ENCODE measurements around the gene SHROOM3.
"Not testable (repeated sequence)": the region's sequence is repeated elsewhere in the genome, so short reads cannot be mapped to it uniquely, and the experiment has no call there.

Gene SHROOM3

DNA sequence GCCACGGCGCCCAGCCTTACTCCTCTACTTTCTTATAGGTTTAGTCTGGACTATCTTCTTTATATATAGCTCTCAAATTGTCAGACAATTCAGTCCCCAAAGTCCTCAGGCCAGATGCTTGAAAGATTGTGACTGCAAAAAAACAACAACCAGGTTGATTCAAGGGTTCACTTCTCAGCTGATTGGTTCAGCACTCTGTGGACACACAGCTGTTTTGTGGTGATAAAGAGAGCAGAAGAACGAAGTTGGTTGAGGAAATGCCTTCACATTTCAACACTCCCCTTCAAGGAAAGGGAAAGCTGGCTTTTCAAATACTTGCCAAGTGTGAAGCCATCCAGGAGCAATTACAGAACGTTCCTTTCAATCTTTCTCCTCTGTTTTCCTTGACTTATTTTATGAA is 166.8 kb downstream of the SHROOM3 start:
- DNase-seq, result no peak

DNA sequence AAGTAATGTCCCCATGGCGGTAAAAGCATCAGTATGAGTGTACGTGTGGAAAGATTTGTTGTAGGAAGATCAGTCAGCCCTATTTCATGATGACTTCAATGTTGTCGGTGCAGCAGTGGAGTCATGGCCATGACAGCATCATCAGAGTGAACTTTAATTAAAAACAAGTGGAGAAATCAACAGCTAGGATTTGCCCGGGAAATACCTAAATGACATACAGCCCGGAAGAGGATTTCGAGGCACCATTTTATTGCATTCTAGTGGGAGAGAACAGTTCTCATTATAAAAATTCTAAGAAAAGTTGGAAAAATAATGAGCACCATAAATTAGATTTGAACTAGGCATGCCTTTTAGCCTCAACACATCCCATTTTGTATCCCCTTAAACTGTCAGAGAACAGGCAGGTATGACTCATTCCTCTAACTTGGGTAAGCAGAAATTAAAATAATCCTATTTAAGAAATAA is 170.1 kb downstream of the SHROOM3 start:
- no peak for DNase-seq

DNA sequence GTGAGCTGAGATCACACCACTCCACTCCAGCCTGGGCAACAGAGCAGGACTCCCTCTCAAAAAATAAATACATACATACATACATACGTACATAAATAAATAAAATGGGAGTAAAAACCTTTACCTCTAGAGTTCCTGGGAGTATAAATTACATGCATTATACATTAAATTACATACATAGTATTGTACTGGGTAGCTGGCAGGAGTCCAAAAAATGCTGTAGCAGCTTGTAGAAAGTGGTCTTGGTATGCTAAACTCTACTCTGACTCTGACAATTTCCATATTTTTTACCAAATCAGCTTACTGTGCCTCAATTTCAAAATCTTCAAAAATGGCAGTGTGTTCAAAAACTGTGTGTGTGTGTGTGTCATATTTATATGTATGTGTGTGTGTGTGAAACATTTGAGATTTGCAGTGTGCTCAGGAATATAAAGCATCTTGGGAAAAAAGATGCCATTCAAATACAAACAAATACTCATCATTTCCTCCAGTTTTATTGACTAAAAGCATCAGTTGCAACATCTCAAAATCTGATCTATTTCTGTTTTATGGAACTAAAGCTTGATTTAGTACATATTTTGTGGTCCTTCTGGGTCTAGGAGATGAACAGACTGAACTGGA is 171.7 kb downstream of the SHROOM3 start:
- no peak for DNase-seq

DNA sequence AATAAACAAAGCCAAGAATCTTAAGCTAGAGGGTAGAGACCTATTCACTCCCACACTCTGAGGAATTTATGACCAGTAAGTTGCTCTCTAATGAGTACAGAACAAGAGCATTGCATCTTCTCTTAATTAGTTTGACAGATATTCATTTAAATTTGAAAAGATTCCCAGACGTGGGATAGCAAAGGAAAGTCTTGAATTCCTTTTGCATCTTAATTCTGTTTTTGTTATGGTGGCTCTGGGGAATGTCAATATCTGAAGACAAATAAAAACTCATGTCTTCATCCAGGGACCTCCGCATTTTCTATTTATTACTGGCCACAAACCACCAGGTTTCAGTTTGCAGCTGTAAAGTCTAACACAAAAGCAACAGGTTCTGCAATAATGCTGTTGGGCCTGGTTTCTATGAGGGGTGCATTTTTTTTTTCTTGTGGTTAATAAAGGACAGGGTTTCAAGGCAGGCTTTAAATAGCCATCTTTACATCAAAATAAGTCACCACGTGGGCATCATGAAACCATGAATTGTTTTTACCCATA is 172.3 kb downstream of the SHROOM3 start:
- no peak for DNase-seq

DNA sequence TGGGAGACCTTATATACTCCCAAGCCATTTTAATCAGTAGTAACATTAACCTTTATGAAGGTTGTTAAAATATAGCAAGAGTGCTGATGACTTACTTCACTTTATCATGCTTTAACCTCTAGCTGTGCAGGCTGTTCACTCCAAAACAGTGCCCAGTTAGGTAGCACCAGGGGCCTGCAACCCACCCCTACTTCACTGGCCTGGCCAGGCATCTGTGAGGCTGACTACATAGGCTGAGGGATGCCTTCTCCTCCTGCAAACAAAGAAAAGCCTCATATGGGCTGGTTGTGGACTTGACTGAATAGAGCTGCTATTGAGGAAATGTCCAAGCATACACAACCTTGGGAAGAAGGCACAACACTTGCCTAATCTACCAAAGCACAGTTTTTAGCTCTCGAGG is 172.8 kb downstream of the SHROOM3 start:
- DNase-seq, result no peak

DNA sequence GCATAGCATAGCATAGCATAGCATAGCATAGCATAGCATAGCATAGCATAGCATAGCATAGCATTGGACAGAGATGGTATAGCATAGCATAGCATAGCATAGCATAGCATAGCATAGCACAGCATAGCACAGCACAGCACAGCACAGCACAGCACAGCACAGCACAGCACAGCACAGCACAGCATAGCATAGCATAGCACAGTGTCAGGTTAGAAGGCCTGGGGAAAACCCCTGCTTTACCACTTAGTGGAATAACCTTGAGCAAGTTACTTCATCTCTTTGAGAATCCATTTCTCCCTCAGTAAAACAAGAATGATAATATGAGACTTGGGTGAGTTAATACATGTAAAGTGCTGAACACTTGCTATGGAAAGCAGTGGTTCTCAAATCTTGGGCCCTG is 173.5 kb downstream of the SHROOM3 start:
- DNase-seq, result not testable (repeated sequence)

DNA sequence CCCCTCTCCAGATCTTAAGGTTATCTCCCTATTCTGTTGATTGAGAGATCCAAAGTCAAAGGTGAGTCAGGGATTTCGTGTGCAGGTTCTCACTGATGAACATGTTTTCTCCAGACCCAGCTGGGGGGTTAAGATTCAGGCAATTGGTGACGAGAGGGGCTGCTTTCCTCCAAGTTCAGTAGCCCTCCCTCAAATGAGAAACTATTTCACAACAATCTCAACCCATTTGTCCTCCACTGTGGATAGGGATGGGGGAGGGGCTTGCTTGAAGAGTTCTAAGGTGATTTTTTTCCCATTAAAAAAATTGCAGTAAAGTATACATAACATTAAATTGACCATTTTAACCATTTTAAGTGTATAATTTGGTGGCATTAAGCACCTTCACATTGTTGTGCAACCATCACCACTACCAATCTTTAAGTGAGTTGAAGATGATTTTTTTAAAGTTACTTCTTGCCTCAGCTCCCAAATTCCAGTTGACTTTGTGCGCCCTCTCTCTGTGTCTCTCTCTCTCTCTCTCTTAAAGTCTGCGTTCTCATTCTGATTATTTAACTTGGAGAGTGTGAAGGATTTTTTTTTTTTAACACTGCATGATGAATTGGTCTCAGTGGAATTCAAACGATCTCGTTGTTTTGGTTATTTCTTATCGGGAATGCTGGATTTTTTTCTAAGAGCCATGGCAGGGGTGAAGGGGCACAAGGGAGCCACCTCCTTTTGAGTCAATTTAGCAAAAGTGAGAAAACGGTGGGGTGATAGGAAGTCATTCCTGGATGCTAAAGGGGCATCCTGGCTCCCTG is 175.9 kb downstream of the SHROOM3 start:
- no peak for DNase-seq

DNA sequence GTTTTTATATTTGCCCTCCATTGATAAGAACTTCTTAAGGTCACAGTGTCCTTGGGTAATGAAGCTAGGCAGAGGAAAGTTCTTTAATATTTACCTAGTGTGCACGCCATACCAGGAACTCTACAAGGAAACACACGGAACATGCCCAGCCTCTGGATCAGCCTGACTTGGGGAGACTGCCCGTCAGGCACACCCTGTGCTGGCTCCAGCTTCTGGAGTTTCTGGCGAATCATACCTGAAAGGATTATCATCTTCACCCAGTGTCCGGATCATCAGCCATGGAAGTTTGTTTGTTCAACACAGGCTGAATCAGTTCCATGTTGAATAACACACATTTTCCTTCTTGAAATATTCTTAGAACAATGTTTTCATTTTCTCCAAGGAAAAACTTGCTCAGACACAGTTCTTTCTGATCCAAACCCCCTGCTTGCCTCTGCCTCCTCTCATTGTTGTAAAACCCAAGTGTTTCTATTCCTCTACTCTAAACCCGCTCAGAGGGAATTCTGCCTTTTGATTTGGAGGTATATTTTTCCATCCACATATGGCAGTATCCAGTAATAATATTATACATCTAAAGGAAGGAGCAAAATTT is 176.7 kb downstream of the SHROOM3 start:
- DNase-seq, result no peak

DNA sequence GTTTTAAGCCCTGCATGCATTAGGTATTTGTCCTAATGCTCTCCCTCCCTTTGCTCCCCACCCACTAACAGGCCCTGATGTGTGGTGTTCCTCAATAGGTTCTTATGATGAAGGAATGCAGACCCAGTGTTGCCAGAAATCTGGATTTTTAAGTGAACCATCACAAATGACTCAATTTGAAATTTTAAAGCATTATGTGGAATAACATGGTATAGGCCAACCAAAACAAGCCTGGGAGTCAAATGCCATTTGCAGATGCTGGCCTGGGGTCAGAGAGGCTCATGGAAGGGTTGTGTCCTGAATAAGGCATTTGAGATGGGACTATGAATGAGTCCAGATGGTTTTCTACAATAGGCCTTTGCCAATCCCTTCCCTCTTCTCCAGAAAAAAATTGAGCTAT is 179.6 kb downstream of the SHROOM3 start:
- DNase-seq, result no peak

DNA sequence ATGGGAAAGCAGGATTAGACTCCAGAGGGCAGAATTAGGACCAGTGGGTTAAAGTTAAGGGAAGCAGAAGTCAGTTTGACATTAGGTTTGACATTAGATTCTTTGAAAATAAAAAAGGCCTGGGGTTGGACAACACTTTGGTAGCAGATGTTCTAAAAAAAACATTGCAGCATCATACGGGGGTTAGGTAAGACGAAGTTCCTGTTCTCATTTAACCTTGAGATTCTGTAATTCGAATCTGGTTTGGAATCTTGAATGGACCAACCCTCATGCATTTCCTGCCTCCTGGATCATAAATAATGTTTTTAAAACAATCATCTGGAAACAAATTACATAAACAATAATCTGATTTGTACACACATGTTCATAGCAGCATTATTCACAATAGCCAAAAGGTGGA is 181.0 kb downstream of the SHROOM3 start:
- DNase-seq, result no peak

DNA sequence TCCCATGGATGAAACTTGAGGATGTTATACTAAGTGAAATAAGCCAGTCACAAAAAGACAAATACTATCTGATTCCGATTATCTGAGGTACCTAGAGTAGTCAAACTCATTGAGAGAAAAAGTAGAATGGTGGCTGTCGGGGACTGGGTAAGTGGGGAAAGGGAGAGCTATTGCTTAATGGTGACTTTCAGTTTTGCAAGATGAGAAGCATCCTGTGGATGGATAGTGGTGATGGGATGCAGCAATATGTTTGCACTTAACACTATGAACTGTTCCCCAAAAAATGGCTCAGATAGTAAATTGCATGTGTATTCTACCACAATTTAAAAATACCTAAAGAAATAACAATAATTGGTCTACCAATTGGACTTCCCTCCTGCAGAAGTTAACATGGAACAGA is 181.5 kb downstream of the SHROOM3 start:
- DNase-seq, result no peak

DNA sequence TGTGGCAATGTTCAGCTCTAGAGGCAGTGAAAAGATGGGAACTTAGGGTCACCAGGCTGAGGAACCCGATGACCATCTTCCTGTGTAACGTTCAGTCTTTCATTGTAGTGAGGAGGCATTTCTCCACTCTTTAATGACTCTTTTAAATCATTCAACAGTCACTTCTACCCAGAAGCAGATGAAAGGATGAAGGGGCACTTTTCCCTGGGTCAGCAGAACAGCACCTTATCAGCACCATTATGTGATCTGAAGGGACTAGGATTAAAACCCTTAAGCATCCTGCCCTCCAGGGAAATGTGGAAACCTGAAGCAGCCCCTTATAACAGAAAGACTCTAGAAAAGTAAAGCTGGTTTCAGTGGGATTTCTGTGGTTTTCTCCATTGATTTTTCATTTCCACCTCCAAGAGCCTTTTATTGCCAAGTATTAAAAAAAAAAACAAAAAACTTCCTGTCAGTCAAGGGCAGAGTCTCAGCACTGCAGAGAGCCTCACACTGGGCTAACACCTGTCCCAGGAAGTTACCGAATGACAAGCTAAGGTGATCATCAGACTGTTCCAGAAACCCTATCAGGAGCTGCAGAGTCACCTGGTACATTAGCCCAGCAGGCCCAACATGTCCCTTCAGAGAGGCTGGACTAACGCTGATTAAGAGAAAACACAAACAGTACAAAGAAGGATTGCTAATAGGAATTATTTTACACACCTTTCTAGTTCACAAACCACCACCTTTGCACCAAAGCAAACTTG is 185.9 kb downstream of the SHROOM3 start:
- no peak for DNase-seq

DNA sequence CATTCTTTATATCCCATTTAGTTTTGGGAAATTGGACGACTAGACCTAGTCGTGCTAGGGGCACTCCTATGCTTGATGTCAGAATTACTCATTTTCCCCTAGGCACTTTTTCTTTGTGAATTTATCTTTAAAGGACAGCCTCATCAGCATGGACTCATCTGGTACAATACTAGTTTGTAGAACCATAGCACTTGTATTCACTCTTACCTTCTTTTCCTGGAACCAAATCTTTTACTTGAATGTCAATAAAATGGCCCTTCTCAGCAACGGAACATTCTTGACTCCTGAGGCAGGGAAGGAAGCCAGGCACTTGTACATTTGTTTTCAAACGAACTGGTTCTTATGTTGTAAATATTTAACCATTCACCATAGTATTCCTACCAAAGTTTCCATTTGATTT is 187.1 kb downstream of the SHROOM3 start:
- DNase-seq, result no peak

DNA sequence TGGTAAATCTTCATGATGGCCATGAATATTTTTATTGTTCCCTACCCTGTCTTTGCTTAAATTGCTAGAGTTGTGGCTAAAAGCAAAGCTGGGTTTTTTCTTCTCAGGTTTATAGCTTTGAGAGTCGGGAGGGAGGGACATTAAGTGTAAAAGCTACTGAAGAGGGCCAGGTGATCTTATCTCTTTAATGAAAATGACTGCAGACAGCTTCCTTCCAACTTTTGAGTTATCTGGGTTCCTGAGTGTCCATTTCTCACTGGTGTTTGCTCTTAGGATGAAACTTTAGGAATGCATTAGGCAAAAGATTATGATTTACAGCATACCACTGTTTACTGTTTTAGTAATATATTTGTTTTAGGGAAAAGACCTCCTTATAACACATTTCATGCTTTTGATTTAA is 187.7 kb downstream of the SHROOM3 start:
- DNase-seq, result no peak

DNA sequence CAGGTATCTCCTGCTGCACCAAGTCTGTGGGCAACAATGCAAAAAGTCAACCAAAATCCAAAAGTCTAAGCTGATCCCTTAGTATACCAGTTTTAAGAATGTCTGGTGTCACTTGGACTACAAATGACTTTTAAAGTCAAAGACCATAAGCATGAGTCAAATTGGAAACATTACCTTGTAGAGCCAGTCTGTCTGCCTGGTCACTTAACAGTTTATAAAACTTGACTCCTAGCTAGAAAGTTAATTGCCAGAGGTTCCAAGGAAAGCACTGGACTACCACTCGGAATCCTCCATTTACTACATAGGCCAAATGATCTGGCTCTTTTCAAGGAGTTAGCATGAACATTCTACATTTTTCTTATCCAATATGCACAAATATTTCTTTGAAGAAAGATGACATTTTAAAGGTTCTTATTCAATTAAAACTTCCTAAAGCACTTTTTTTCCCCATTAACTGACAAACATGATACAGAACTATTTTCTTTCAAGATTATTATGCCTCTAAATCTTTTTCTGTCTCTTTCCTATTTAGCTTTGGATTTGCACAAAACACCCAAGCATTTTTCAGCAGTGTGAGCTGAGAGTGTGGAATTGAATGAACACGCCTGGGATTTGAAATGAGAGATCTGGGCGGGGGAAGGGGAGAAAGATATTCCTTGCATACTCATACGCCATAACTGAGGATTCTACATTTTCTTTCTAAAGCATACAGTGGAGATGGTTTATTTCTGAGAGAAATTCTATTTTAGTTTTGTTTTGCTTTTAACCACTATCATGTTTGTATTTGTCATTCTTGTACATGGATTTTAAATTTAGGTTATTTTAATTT is 188.4 kb downstream of the SHROOM3 start:
- no peak for DNase-seq

DNA sequence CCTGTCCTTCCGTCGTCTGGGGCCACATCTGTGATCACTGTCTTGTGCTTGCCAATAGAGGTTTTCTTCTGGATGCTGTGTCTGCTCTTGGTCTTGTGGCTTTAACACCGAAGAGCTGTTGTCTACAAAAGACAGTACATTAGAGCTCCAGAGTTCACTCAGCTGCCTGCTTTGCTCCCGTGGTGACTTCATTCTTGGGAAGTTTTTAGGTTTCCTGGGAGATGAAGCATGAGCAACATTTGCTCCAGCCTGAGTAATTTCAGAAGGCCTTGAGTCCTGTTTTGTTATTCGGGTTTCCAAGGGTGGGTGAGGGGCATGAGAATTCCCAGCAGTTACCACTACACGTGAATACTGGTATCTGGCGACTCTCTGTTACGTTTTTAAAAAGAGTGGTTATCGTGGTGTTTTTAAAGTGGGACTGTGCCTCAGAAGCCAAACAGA is 189.2 kb downstream of the SHROOM3 start:
- DNase-seq, result no peak

DNA sequence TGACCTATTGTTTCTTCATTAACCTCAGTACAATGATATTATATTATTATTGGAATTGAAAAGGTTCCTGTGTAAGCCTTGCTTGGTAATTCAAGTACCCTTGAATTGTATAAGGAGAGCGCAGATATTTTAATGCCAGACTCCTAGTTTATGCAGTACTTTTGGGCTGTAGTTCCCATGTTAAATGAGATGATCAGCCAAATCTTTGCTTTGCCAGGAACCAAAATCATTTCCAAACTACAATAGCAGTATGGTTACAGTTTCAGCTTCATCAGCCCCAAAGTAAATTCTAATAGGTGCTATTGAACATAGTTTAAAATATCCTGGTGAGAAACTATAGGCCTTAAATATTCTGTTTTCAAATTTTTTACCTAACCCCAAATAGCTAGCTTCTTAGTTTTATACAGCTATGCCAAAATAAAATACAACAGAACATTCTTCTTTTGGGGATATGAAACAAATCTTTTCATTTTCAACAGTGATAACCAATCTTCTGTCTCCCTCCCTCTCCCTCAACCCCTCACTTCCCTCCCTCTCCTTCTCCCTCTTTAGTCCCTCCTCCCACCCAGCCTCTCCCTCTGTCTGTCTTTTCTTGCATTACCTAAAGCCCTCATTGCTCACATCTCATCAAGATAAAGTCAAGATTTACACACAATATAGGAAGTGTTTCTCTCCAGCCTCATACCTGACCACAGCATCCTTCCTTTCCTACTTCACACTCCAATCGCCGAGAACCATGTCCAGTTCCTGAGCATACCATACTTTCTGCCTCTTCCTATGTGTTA is 190.1 kb downstream of the SHROOM3 start:
- no peak for DNase-seq

DNA sequence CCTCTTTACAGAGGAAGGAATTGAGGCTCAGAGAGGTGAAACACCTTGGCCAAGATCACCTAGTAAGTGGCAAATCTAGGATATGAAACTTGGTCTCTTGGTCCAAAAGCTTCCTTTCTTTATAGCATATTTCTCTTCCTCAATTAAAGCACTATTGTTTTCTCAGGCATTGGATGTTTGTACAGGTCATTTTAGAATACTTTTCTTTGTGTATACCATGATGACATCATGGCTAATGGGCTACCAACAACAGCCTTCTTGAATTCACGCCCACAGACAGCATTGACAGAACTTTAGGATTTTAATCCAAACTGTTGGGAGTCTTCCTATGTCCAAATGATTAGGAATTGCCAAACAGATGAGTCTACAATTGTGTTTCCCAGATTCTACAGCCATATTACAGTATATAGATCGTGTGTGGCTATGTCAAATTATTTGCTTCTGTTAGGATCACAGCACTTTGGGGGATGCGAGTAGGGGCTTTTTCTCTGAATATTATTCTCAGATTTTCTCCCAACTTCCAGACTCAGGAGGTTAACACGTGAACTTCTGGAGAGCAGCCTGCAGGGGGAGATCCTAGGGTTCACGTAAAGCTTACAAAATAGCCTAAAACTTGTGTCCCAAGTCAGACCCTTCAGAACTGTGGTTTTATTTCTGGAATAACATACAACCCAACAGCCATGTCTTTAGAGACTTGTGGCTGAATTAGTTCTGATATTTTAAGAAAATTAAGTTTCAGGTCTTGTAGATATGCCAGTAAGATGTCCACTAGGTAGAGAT is 191.8 kb downstream of the SHROOM3 start:
- DNase-seq, result no peak

DNA sequence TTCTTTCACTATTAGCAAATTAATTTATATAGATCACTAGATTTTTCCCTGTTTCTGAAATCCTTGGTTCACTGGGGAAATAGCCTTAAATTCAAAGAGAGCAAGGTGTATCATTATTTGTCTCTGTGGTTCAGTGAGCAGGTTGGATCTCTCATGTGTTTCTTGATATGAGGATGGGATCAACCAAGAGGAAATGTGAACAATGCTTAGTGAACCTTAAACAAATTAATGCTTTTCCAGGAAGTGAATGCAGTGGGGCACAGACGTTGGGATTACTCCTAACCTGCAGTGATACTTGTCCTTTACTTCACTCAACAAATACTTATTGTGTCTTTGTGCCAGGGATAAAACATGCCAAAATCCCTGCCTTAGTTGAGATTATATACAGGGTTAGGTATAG is 193.2 kb downstream of the SHROOM3 start:
- no peak for DNase-seq

DNA sequence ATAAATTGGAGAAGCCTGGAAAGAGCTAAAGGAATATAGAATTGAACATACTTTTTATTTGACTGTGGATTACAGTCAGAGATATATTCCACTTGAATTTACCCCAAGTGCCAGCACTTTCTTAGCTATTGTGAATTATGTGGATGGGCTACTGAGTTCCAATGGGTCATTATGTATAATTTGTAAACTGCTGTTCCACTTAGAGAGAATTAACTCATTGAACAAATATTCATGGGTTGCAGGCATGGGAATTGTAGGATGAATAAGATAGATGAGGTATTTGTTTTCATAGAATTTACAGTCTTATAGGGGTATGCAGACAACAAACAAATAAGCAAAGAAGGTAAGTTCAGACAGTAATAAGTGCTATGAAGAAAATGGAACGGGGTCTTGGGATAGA is 195.7 kb downstream of the SHROOM3 start:
- no peak for DNase-seq

DNA sequence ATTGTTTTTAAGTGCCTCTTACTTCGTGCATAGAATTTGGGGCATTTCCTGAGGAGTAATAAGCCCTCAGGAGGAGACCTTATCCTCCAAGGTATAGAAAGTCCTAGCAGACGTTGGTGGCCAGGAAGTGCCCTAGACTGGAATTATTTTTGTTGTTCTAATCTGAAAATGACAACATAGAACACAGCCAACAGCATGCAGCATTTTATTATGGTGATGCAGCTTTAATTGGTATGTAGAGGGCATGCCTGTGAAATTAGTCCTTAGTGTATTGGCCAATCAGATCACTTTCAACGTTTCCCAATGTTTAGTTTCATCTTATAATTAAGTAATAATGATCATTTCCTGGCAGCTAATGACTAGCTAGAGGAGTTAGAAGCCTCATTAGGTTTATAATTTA is 199.2 kb downstream of the SHROOM3 start:
- DNase-seq, result no peak
